BJ (cell line): Measurements from ENCODE around the gene ZNF213. TPM values are rescaled to one million over a fixed set of nuclear protein-coding genes. Genes with fewer than 3 reads are reported as not detected.
"Not testable (repeated sequence)": the region's sequence is repeated elsewhere in the genome, so short reads cannot be mapped to it uniquely, and the experiment has no call there.

Experiments
- CTCF ChIA-PET: fragments of 350-600 bp; formaldehyde crosslinking; extraction: SDS; loops from one replicate; lab custom pipeline; 2021; ENCODE audit warnings: antibody characterized with exemption, inconsistent platforms; lab: Yijun Ruan, JAX
- POLR2A ChIA-PET: fragments of 300-600 bp; sonication (Branson Sonifier 250); formaldehyde crosslinking; extraction: SDS; loops from one replicate; lab custom pipeline; 2021; ENCODE audit warnings: antibody characterized with exemption; lab: Charles Lee
- DNase-seq: peaks from one replicate; pipeline ENCODE4 v3.0.0-alpha.2; 2011; ENCODE audit warnings: low read depth
- H3K27me3 ChIP-seq: 2 replicates; pipeline ENCODE4 v1.6.0; 2011; ENCODE audit warnings: low read length; ENCODE audit not compliant: control insufficient read depth, insufficient read depth
- H3K36me3 ChIP-seq: 2 replicates; pipeline ENCODE4 v1.5.1; 2011; ENCODE audit warnings: low read length; ENCODE audit not compliant: control insufficient read depth, insufficient read depth
- H3K4me3 ChIP-seq: 2 replicates; pipeline ENCODE4 v1.5.1; 2011; ENCODE audit warnings: low read depth, mild to moderate bottlenecking, control low read depth, low read length
- CTCF ChIP-seq: IDR thresholded peaks from 2 replicates; pipeline ENCODE4 v1.5.1; 2011; ENCODE audit warnings: low read depth, mild to moderate bottlenecking, control low read depth, inconsistent platforms, low read length, moderate library complexity; ENCODE audit not compliant: insufficient read depth
- polyA plus RNA-seq: library from polyadenylated mRNA; depleted of rRNA; stranded (reverse); fragments of >200 nt; gene quantifications from 2 replicates; pipeline ENCODE4 v1.2.3, GENCODE V29; 2011

Gene ZNF213
- polyA plus RNA-seq, 1 experiment, result 0.77 TPM

GRCh38 chr16:3133844-3134243 is 985 bp upstream of the ZNF213 start:
- ChIA-PET POLR2A (no interaction called here), CTCF (interaction anchor here (0.8 to 2.0 kb wide), 5 partner anchors 16 to 75 kb away, joined by 3 to 16 read pairs (median 3); no protein-coding TSS in a partner anchor)
- H3K4me3 ChIP-seq, result peak overlapping the region; percentile 99
- TF ChIP-seq CTCF, result no peak
- DNase-seq, result no peak
- H3K36me3 ChIP-seq, result peaks cover 9% of the 10 kb centered on the region
- no peaks in the 10 kb centered on the region for H3K27me3 ChIP-seq

- Histone ChIP-seq H3K27me3 (no peaks in the 10 kb centered on the region), H3K4me3 (peak overlapping the region; percentile 93), H3K36me3 (peaks cover 9% of the 10 kb centered on the region)
- no peak for DNase-seq
- ChIA-PET POLR2A (interaction anchor here (0.6 to 0.9 kb wide), 4 partner anchors 15 to 132 kb away, joined by 3 to 6 read pairs (median 4); no protein-coding TSS in a partner anchor), CTCF (interaction anchor here (0.6 to 2.0 kb wide), 7 partner anchors 15 to 104 kb away, joined by 3 to 16 read pairs (median 3); partner anchors contain the start of gene ZNF205)
- TF ChIP-seq CTCF, result no peak
These were observed 392 bp downstream of the ZNF213 start for GRCh38 chr16:3135126-3135715.

- peaks cover 9% of the 10 kb centered on the region for H3K36me3 ChIP-seq
- H3K27me3 ChIP-seq, result no peaks in the 10 kb centered on the region
- no peak overlapping the region for H3K4me3 ChIP-seq
- TF ChIP-seq CTCF, result no peak
- POLR2A ChIA-PET, result interaction anchor here (0.6 kb wide), 1 partner anchor 150 kb away, joined by 3 read pairs; no protein-coding TSS in a partner anchor
- no peak for DNase-seq
- CTCF ChIA-PET, result interaction anchor here (1.0 to 1.9 kb wide), 3 partner anchors 12 to 79 kb away, joined by 3 to 9 read pairs (median 3); no protein-coding TSS in a partner anchor
These were observed 2.4 kb downstream of the ZNF213 start for GRCh38 chr16:3137267-3137666.

GRCh38 chr16:3138342-3138741 is 3.5 kb downstream of the ZNF213 start:
- ChIA-PET POLR2A (no interaction called here), CTCF (interaction anchor here (1.9 kb wide), 1 partner anchor 11 kb away, joined by 9 read pairs; no protein-coding TSS in a partner anchor)
- TF ChIP-seq CTCF, result no peak
- peaks cover 15% of the 10 kb centered on the region for H3K36me3 ChIP-seq
- H3K4me3 ChIP-seq, result no peak overlapping the region
- H3K27me3 ChIP-seq, result no peaks in the 10 kb centered on the region
- DNase-seq, result no peak

GRCh38 chr16:3138823-3139426 is 4.1 kb downstream of the ZNF213 start:
- ChIA-PET POLR2A (no interaction called here), CTCF (interaction anchor here (0.9 kb wide), 1 partner anchor 17 kb away, joined by 3 read pairs; no protein-coding TSS in a partner anchor)
- peaks cover 15% of the 10 kb centered on the region for H3K36me3 ChIP-seq
- no peak for DNase-seq
- no peak for TF ChIP-seq CTCF
- no peaks in the 10 kb centered on the region for H3K27me3 ChIP-seq
- no peak overlapping the region for H3K4me3 ChIP-seq

GRCh38 chr16:3139561-3139960 is 4.7 kb downstream of the ZNF213 start:
- CTCF ChIA-PET, result interaction anchor here (0.7 to 1.5 kb wide), 5 partner anchors 8 to 16 kb away, joined by 3 to 5 read pairs (median 3); no protein-coding TSS in a partner anchor
- H3K36me3 ChIP-seq, result peaks cover 15% of the 10 kb centered on the region
- DNase-seq, H3K27me3 ChIP-seq, H3K4me3 ChIP-seq: not testable (repeated sequence)
- POLR2A ChIA-PET, result interaction anchor here (0.6 kb wide), 1 partner anchor 422 kb away, joined by 3 read pairs; no protein-coding TSS in a partner anchor
